ENCODE measurements around the gene ACAA2.

GRCh38 chr18:49769047-49769728, 44.1 kb downstream of the ACAA2 start:
- TF ChIP-seq POLR2AphosphoS5 (IDR thresholded peaks at IDR 0.05), result no peak
- TF ChIP-seq, protein P1, sequence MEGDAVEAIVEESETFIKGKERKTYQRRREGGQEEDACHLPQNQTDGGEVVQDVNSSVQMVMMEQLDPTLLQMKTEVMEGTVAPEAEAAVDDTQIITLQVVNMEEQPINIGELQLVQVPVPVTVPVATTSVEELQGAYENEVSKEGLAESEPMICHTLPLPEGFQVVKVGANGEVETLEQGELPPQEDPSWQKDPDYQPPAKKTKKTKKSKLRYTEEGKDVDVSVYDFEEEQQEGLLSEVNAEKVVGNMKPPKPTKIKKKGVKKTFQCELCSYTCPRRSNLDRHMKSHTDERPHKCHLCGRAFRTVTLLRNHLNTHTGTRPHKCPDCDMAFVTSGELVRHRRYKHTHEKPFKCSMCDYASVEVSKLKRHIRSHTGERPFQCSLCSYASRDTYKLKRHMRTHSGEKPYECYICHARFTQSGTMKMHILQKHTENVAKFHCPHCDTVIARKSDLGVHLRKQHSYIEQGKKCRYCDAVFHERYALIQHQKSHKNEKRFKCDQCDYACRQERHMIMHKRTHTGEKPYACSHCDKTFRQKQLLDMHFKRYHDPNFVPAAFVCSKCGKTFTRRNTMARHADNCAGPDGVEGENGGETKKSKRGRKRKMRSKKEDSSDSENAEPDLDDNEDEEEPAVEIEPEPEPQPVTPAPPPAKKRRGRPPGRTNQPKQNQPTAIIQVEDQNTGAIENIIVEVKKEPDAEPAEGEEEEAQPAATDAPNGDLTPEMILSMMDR (IDR thresholded peaks at IDR 0.05), result no peak
- no peak for TF ChIP-seq POLR2A (IDR thresholded peaks at IDR 0.05)

Data from prostate gland (tissue), 2 donors.